ENCODE results near the gene RARA.
A peak's percentile ranks its signal among the peaks of the same experiment; 100 is the strongest.

Gene RARA

GRCh38 chr17:40315206-40315605 lies 6.2 kb downstream of the RARA start:
- TF ChIP-seq CTCF (IDR thresholded peaks at IDR 0.05; ENCODE audit: insufficient read depth, low read depth, low read length, missing control alignments), result no peak
- H3K4me3 ChIP-seq (ENCODE audit: low read length), result no peak overlapping the region
- DNase-seq (ENCODE audit: low read depth), result no peak

DNA sequence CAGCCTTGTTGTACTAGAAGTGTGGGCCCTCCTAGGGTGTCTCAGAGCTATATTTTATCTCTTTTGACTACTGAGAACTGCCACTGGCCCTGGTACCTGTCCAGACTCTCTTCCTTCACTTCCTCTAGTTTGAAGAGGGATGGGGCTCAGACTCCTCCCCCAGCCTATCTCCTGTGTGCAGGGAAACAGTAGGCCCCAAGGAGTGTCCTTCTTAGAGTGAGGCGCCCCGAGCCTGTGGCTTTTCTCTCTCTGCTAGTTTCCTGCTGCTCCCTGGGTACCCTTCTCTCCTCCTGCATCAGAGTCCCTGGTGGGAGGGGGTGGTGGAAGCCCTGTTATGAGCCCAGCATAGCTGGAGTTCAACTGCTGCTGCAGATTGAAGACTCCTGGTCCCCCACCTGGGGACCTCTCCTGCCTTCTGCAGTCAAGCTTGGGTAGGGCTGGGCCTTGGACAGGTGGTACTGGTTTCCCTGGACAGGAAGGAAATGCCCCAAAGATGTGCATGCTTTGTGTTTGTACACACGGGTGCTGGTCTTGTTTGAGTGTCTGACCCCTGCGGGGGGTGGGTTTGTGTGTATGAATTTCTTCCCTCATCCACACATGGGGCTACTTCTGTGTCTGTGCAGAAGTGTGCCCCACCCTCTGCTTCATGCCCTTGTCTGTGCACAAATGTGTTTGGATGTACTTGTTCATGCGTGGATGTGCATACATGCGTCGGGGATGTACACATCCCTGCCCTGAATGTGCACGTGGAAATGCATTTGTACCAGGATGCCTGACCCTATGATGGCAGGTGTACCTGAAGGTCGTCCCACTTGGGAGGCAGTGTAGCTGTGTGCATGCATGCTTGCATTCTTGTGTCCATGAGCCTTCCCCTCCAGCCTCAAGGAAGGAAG lies 6.9 kb downstream of the RARA start:
- DNase-seq (ENCODE audit: low read depth), result no peak
- H3K4me3 ChIP-seq (ENCODE audit: low read length), result no peak overlapping the region
- no peak for TF ChIP-seq CTCF (IDR thresholded peaks at IDR 0.05; ENCODE audit: insufficient read depth, low read depth, low read length, missing control alignments)

- TF ChIP-seq CTCF (IDR thresholded peaks at IDR 0.05; ENCODE audit: insufficient read depth, low read depth, low read length, missing control alignments), result peak; percentile 3
- peak overlapping the region; percentile 30 for H3K4me3 ChIP-seq (ENCODE audit: low read length)
- DNase-seq (ENCODE audit: low read depth), result peak; percentile 82
Observed at GRCh38 chr17:40316571-40317344, 7.8 kb downstream of the RARA start.

DNA sequence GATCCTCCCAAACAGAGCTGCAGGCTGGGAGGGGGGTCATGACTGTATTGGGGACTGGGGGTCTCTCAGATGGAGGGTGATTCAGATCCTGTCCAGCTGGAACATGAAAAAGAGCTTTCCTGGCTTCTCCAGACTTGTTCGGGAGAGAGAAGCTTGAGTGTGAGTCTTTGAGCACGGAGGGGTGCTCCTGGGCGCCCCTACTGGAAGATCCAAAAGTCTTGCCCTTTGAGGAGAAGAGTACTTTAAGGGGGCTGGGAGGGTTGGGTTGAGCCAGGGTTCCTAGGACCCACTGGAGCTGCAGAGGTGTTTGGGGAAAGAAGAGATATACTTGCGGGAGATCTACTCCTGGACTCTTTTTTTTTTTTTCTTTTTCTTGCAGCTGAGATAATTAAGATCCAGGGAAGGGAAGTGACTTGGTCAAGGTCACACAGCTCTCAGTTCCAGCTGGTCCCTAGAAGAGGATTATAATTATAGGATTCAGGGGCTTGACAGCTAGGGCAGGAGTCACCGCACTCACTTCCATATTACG lies 8.4 kb downstream of the RARA start:
- TF ChIP-seq CTCF (IDR thresholded peaks at IDR 0.05; ENCODE audit: insufficient read depth, low read depth, low read length, missing control alignments), result peak; percentile 70
- peak; percentile 79 for DNase-seq (ENCODE audit: low read depth)
- H3K4me3 ChIP-seq (ENCODE audit: low read length), result peak overlapping the region; percentile 85

DNA sequence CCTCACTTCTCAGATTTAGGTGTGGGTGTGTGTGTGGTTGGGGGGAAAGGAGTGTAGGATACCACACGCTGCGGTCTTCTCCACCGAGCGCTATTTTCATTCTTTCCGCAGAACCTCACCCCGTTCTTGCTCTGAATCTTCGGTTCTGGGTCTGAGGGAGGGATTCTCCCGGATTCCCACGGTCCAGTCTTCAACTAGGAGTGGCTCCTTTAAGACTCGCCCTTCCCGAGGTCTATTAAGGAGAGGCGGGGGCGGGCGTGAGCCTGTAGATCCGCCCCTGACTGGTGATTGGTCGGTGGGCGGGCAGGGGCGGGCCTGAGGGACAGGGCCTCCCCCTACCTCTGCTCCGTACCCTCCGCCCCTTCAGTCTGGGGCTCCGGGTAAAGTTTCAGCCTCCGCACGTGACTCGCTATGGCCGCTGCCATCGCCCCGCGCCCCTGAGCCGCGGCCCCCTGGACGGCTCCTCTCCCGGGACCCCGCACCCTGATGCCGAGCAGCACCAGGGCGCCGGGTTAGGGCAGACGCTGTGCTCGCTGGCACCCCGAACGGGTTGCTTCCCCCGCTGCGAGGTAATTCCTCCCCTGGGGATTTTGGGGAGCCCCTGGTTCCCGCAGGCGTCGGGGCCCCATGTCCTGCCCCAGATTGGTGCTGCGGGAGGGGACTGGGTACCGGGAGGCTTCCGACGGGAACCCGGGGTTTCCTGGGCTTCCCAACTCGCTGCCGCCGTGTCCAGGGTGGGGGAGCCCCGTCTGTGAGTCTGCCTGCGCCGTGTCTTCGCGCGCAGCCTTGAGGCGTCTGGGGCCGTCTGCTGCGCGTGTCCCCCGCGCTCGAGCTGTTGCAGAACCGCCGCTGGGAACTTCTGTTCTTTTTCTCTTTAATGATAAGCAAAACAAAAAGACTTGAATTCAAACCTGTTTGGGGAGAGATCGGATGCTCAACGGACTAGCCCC lies 9.2 kb downstream of the RARA start:
- no peak for TF ChIP-seq CTCF (IDR thresholded peaks at IDR 0.05; ENCODE audit: insufficient read depth, low read depth, low read length, missing control alignments)
- H3K4me3 ChIP-seq (ENCODE audit: low read length), result peak overlapping the region; percentile 85
- peak; percentile 98 for DNase-seq (ENCODE audit: low read depth)

DNA sequence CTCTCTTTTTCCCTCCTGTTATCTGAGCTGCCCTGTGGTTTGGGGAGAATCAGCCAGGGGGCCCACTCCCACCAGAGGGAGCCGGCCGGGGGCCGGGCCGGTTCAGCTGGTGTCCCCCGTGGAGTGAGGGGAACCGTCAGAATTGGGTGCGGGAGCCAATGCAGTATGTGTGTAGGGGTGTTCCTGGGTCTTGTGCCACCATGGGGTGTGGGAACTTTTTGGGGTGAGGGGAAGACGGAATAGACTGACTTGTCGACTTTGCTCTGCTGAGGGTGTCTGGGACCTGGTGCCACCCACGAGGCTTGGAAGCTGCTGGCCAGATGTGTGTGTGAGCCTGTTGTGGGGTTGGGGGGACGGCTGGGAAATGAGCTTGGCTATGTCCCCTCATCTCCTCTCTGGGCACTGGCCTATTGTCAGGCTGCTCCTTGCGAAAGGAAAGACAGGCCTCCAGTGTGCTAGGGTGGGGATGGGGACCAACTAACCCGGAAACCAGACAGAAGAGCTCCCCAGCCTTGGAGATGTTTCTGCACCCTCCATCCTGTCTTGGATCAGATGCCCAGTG lies 9.9 kb downstream of the RARA start:
- peak overlapping the region; percentile 85 for H3K4me3 ChIP-seq (ENCODE audit: low read length)
- DNase-seq (ENCODE audit: low read depth), result no peak
- no peak for TF ChIP-seq CTCF (IDR thresholded peaks at IDR 0.05; ENCODE audit: insufficient read depth, low read depth, low read length, missing control alignments)

Measured in epithelial cell of esophagus (primary cell).